Stimulated activated CD8-positive, alpha-beta memory T cell treated with anti-CD3 and anti-CD28 coated beads, Interleukin-15, amount 100 ng/mL, for 1 hour (primary cell): ENCODE results near the gene ARHGEF39.
"Not testable (repeated sequence)": the region's sequence is repeated elsewhere in the genome, so short reads cannot be mapped to it uniquely, and the experiment has no call there.

ENCODE experiments used
- DNase-seq: peaks from one replicate; pipeline ENCODE4 v3.0.0-alpha.2; 2020; ENCODE audit warnings: low read depth

The ARHGEF39 gene

DNA sequence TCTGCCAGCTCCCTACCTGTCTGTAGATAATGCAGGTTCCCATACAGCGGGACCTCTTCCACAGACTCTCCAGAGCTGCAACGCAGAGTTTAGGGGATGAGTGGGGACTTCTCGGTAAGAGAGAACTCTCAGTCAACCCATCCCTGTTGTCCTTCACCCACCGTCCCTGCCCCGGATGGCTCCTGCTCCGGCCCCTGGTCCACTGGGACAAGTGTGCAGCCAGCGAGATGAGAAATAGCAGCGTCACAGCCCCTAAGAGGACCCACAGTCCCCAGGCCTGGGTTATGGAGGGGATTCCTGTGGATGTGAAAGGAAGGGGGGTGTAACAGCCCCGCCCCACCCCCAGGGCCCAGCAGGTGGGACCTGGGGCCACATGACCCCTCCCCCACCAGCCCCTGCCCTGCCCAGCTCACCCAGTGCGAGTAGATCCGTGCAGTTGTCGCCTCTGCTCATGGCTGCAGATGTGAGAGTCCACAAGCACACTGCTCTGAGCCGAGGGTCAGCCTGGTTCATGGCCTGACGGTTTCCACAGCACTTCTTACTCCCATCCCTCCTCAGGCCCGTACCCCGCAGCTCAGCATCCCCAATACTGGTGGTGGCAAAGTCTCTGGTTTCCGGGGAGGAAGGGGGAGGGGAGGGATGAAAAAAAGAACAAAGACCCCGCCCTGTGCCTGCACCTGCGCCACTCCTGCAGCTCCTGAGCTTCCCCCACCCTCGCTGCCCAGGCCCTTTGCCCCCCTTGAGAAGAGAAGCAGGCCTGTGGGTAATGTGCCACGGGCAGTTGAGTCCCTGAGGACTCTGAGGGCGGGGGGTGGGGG, 14.4 kb downstream of the ARHGEF39 start, which contains the start of gene SIT1:
TSS of gene SIT1 (minus strand) at position 591 of the 818 bp plus-strand sequence. CDS start at position 513, 78 bp downstream.
- no peak for DNase-seq

DNA sequence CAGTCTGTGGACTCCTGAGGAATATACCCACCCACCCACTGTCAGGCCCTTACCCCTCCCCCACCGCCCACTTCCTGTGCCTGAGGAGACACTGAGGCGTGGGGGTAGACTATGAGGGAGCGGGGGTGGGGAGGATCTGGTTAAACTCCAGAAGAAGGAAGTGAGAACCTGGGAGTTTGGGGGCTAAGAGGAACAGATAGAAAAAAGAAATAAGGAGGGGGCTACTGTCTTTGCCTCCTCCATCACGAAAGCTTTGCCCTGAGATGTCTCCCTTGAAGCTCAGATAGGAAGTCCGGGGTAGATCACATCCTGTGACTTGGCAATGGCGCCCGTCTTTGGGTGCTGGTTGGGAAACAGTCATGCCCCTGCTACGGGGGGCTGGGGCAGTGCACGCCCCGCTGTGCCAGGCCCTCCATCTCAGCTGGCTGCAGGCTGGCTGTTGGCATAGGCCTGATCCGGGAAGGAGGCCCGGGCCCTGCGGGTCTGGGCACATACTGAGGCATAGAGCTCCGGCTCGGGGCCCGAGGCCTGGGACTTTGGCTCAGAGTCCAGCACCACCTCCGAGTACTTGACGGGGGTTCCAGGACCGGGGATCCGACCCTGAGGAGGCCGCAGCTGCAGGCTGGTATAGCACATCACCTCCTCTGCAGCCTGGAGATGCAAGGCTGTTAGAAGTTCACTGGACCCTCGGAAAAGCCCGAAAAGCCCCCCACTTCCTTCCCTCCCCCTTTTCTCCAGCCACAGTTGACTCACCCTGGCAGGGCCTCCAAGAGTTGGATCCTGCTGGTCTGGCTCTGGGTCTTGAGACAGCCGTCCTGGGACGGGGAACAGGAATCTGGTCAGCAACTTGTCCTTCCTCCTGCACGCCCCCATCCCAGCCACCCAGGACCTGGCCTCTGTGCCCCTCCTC, 15.3 kb downstream of the ARHGEF39 start:
- no peak for DNase-seq

DNA sequence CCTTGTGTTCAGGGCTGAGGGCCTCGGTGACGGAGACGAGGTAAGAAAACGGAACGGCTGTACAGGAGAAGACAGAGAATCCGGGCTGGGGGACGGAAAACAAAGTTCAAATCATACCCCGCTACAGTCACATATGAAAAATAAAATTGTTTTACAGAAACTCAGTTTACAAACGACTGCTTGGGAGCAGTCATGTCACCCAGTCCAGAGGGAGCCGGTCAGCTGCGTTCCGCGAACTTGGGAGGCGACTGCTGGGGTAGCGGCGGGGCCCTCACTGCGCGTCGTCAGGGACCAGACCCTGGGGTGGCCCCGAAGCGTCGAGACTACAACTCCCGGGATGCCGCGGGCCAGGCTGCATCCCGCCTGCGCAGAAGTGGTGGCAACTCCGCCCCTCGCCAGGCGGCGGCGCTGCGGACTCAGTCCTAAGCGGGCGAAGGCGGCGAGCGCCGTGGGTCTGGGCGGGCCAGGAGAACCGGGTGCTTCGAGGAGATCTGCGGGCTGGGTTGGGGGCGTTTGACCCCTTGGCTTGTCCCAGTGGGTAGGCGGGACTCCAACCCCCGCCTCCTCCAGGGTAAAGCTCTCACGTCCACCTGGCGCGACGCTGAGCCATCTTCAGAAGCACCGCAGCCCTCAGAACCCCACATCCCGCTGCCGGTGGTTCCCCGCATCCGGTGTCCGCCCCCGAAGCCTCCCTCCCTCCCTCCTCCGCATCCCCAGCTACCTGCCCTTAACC, 18.3 kb downstream of the ARHGEF39 start:
- peak; percentile 81 for DNase-seq

DNA sequence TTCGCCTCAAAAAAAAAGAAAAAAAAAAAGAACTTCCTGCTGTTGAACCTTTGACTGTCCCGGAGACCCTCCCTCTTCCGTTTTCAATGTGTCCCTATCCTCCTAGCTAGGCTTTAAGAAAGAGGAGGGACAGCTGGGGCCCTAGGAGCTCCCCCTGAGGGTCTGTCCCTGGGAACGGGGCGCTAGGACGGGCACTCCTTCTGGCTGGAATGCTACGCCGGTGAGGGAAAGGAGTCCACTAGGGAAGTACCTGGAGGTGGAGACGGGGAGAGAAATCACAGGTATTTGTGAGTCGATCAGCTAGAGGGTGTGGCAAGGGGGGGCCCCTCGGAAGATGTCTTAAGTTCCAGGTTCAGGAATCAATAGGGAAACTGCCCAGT, 18.9 kb downstream of the ARHGEF39 start:
- DNase-seq = no peak

DNA sequence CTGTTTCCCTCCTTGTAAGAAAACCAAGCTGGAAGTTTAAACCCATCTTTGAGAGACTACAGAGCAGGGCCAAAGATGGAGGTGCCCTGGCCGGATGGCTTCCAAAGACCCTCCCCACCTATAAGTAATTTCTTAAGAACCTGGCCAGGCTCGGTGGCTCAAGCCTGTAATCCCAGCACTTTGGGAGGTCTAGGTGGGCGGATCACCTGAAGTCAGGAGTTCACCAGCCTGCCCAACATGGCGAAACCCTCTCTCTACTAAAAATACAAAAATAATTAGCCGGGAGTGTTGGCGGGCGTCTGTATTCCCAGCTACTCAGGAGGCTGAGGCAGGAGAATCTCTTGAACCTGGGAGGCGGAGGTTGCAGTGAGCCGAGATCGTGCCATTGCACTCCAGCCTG, 19.3 kb downstream of the ARHGEF39 start:
- not testable (repeated sequence) for DNase-seq

DNA sequence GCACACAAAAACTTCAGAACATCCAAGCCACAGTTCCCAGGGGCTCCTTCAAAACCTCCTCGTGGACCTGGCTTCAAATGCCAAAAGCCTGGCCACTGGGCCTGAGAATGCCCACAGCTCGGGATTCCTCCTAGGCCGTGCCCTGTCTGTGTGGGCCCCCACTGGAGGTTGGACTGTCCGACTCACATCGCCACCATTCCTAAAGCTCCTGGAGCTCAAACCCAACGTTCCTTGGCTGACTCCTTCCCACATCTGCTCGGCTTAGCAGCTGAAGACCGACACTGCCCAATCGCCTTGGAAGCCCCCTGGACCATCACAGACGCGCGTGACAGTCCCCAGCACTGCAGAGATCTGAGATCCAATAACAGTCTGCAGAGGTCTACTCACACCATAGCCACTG, 21.9 kb downstream of the ARHGEF39 start:
- DNase-seq = no peak

DNA sequence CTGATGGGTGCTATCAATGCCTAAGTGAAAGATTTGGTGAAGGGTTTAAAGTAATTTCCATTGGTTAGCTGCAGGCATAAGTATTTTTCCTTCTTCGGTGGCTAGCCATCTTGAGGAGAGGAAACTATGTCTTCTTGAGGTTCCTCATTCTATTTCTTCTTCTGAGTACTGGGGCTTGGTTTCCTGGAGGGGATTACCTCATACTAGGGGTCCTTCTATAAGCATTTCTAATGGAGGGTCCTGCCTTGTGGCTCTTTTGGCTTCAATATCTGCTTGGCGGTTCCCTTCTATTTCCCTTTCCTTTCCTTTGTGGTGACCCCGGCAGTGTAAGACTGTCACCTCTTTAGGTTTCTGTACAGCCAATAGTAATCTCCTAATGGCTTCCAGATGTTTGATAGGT, 23.5 kb downstream of the ARHGEF39 start:
- not testable (repeated sequence) for DNase-seq

DNA sequence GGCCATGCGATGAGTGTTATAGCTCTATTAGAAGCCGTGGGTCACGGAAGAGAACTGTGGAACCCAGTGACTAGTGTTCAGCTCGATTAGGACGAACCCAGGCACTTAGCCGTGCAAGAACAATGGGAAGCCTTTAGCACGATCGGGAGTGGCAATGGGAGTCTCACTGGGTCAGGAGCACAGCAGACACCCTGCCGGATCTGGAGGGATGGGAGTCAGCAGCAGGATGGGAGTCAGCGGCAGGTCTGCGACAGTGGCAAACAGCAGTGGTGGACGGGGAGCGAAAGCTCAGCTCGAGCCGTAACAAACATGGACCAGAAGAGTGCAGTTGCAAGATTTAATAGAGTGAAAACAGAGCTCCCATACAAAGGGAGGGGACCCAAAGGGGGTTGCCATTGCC, 24.6 kb downstream of the ARHGEF39 start:
- DNase-seq = not testable (repeated sequence)

DNA sequence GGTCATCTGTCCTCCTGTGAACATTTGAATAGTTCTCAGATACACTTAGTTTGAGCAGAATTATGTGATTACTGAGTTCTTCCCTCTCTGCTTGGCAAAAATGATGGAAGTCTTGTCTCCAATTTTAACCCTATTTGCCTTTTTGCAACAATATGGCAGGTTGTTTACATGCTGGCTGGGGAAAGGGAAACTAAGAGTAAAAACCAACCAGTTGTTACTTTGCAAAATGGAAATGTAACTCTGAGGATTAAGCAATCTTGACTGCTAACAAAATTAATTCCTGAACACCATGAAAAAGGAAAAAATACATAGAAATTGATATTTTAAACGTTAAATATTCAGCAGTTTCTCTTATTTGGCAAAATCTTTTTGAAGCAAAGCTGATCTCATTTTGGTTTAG, 25.4 kb downstream of the ARHGEF39 start:
- DNase-seq = no peak

DNA sequence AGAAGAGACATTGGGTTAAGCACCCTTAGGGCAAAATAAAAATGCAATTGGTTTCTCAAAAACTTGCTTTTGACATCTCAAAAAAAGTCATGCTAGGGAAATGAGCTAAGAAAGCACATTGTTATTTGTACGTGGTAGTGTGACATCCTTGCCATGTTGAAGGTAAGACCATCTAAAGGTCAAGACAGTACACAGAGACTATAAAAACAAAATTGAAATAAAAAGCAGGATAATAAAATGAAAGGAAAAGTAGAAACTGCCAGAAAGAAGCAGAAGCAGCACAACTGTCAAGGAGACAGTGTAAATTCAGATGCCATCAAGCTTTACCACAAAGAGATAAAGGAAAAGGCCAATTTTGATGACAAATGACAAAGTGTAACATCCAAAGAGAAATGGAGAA, 25.8 kb downstream of the ARHGEF39 start:
- DNase-seq = not testable (repeated sequence)

DNA sequence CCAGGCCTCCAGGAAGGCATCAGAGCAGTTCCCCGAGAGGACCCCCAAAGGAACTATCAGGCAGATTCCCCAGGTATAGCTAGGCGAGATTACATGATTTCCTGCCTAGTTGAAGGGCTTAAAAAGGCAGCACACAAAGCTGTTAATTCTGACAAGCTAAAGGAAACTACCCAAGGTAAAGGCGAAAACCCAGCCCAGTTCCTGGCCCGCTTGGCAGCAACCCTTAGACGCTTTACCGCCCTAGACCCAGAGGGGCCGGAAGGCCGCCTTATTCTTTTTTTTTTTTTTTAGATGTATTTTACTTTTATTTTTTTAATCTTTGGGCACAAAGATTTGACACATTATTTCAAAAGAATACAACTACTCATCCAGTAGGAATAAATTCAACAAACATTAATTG, 26.2 kb downstream of the ARHGEF39 start:
- not testable (repeated sequence) for DNase-seq

DNA sequence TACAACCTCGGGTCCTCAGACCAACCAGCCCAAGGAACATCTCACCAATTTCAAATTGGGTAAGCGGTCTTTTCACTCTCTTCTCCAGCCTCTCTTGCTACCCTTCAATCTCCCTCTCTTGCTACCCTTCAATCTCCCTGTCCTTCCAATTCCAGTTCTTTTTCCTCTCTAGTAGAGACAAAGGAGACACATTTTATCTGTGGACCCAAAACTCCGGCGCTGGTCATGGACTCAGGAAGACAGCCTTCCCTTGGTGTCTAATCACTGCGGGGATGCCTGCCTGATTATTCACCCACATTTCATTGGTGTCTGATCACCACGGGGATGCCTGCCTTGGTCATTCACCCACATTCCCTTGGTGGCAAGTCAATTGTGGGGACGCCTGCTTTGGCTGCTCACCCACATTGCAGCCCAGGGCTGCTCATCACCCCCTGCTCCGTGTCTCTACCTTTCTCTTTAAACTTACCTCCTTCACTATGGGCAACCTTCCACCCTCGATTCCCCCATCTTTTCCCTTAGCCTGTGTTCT, 27.5 kb downstream of the ARHGEF39 start:
- not testable (repeated sequence) for DNase-seq

DNA sequence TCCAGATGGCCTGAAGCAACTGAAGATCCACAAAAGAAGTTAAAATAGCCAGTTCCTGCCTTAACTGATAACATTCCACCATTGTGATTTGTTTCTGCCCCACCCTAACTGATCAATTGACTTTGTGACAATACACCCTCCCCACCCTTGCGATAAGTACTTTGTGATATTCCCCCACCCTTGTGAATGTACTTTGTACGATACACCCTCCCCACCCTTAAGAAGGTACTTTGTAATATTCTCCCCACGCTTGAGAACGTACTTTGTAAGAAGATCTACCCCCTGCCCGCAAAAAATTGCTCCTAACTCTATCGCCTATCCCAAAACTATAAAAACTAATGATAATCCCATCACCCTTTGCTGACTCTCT, 28.1 kb downstream of the ARHGEF39 start:
- DNase-seq = not testable (repeated sequence)

DNA sequence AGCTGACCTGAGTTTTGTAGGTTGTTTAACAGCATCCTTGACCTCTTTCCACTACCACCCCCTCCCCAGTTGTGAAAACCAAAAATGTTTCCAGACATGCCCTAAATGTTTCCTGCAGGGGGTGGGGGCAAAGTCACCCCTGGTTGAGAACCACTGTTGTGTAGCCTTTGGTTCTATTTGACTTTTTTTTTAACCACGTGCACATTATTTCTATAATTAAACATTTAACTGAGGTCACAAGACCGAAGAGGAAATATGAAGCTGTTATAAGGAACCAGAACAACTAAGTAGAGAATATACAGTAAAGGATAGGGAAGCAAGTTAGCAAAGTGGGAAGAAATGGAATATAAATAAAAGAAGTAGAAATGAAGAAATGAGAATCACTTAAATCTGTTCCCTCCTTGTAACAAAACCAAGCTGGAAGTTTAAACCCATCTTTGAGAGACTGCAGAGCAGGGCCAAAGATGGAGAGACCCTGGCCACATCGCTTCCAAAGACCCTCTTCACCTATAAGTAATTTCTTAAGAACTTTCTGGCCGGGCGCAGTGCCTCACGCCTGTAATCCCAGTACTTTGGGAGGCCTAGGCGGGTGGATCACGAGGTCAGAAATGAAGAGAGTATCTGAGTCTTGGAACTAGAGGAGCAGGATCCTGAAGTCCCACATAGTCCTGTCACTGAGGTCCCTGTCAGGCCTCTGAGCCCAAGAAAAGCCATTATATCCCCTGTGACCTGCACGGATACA, 28.7 kb downstream of the ARHGEF39 start:
- no peak for DNase-seq

DNA sequence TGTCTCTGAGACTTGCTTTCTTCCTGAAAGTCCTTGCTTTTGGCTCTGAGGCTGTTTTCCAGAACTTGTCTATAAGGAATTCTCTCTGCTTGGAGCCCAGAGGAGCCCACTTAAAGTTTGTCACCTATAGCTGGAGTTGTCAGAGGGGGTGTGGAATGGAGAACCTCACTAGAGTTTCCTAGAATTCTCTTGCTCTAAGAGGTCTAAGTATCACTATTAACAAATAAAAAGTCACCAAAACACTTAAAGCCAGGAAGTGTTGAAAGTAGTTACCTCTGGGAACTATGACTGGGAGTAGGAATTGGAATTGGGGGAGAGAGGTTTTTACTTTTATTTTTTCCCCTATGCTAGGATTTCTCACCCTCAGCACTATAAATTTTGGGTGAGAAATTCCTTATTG, 29.3 kb downstream of the ARHGEF39 start:
- DNase-seq = no peak

DNA sequence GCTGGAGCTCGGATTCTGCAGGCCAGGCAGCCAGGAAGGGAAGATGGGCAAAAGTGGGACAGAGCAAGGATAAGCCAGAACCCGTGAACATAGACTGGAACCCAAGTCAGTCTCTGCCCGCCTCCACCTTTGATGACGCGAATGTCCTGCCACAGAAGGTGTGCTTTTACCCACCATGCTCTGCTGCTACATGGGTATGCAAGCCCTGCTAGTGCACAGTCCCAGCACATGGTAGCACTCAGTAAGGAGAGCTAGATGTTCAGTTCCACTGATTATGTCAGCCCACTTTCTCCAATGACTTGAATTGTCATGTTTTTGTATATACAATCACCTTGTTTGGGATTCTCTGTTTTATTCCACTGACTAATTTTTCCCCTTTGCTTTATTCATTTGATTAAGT, 35.4 kb downstream of the ARHGEF39 start:
- DNase-seq = no peak

DNA sequence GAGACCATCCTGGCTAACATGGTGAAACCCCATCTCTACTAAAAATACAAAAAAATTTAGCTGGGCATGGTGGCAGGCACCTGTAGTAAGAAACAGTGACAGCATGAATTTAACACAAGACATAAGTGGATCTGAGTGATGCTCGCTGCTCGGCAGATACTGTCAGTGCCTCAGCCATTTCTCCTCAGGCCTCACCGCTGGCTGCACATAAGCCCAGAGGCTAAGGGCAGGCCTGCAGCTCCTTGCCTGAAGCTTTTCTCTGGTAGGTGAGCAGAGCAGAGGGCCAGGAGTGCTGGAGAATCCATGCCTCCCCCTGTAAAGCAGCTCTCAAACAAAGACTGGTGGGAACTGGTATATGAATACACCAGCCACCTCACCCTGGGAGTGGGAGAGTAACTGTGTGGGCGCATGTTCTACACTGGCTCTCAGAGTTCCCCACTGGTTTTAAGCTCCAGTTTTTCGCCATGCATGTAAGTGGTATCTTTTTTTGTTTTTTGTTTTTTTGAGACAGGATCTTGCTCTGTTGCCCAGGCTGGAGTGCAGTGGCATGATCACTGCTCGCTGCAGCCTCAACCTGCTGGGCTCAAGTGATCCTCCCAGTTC, 36.5 kb downstream of the ARHGEF39 start:
- no peak for DNase-seq

DNA sequence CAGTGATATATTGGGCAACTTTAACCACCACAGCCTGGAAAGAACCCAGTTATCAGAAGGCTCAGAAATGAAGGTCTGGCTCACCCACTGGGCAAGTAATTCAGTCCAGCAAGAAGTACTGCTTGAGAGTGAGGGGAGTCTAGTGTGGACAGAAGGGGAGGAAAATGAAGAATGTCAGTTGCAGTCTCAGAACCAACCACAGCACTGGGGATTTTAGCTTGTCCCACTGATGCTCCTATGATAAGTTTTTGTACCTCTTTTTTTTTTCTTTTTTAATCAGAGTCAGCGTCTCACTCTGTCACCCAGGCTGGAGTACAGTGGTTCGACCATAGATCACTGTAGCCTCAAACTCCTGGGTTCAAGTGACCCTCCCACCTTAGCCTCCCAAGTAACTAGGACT, 37.4 kb downstream of the ARHGEF39 start:
- no peak for DNase-seq

DNA sequence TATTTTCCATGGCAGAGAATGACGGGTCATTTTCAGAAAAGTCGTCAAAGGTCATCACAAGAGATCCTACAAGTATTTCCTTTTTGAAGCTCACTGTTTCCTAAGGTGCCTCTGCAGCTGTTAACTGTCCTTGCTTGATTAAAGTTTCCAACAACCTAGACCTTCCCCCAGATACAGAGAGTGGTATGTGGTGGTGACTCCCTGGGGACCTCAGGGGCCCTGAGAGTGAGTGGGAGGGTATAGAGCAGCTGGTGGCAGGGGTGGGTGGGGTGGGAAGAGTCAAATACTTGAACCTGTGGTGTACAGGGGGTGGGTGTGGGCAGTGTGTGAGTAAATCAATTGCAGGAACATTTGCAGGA, 45.2 kb downstream of the ARHGEF39 start:
- DNase-seq = no peak

DNA sequence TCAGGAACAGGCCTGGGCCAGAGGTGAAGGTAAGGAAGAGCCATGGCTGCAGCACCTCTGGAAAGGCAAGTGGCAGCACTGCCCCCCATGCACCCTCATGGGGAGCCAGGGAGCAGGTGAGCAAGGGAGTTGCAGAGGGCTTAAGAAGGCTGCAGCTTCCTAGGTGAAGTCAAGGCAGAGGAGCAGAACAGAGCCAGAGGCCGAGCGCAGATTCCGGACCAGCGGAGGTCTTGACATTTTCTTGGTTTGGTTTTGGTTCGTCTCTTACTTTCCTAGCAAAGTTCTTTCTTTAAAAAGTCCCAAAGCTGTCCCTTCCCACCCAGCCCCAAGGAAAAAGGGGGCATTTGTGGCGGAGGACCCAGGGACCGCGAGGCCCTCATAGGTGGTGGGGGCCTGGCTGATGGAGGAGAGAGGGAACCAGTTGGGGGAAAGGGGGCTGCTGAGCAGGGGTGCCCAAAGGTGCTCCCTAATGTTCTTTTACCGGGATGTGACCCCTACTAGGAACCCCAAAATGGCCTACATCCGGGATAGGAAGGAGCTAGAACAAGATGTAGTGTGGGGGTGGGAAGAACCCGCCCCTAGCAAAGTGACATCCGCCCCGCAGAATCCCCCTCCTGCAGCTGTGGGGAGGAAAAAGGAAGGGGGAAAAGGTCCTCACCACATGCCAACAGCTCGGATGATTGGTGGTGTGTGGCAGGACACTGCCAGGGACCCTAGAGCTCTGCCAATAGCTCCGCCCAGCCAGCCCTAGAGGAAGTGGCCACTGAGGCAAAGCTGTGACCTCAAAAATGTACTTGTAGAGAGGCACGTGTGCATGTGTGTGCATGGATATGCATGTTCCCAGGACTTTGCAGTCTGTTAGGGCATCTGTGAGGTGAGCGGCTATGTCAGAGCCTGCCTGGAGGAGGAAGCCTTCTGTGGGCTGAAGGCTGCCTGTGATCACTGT, 45.9 kb downstream of the ARHGEF39 start:
- no peak for DNase-seq
